ENCODE results near the gene ERC2. TPM values are rescaled to one million over a fixed set of nuclear protein-coding genes. Genes with fewer than 3 reads are reported as not detected.
A peak's percentile ranks its signal among the peaks of the same experiment; 100 is the strongest.

Gene ERC2
- total and polyA plus RNA-seq, 9 donors: 1.2 to 9.4 (median 5.4) TPM

DNA sequence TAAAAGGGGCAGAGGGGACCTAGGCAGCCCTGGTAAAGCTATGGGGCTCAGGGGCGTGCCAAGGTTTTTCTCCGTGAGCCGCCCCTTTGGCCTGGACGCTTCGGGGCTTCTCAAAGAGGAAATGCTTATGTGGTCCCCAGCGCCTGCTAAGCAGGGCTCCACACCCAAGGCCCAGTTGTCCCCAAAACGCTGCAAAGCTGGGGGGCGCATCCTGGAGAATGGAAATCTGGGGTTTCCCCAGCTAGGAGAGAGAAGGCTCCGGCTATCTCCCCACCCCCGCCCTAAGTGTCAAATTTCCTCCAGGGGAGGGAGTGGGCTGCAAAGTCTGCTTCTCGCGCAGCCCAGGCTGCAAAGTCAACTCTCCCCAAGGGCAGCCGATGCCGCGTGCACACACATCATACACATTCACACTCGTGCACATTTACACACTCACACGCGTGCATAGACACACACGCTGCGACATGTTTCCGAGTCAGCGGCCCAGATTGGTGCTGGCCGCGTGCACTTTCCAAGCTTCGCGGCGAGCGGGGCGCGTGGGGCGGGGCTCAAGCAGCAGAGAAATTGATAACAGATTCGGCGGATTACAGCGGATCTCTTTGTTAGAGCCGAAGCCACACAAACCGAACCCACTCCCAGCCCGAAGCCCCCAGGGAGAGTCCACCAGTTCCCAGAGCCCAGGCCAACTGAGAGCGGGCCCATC lies 985.6 kb downstream of the ERC2 start:
- Histone ChIP-seq H3K36me3 (no peaks in the 10 kb centered on the region), H3K9me3 (no peaks in the 10 kb centered on the region), H3K4me1 (ENCODE audit: insufficient read depth) (peaks cover 5% of the 10 kb centered on the region), H3K27me3 (no peaks in the 10 kb centered on the region), H3K27ac (peak overlapping the region; percentile 66 to 85), H3K4me3 (peak overlapping the region; percentile 34)
- TF ChIP-seq, protein P1, sequence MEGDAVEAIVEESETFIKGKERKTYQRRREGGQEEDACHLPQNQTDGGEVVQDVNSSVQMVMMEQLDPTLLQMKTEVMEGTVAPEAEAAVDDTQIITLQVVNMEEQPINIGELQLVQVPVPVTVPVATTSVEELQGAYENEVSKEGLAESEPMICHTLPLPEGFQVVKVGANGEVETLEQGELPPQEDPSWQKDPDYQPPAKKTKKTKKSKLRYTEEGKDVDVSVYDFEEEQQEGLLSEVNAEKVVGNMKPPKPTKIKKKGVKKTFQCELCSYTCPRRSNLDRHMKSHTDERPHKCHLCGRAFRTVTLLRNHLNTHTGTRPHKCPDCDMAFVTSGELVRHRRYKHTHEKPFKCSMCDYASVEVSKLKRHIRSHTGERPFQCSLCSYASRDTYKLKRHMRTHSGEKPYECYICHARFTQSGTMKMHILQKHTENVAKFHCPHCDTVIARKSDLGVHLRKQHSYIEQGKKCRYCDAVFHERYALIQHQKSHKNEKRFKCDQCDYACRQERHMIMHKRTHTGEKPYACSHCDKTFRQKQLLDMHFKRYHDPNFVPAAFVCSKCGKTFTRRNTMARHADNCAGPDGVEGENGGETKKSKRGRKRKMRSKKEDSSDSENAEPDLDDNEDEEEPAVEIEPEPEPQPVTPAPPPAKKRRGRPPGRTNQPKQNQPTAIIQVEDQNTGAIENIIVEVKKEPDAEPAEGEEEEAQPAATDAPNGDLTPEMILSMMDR (IDR thresholded peaks at IDR 0.05): no peak
- TF ChIP-seq EP300 (IDR thresholded peaks at IDR 0.05): no peak
- intact Hi-C loops (cut with DNase I): loop anchor here in 1 of 4 donors (10.0 kb wide), 3 partner anchors 242 to 772 kb away; no protein-coding TSS in a partner anchor
- WGBS, 3 donors: 7 to 23% (median 9%) methylated on average over 38 of the region's 38 CpGs
- DNase-seq: peak; percentile 48 to 64 (median 54)

DNA sequence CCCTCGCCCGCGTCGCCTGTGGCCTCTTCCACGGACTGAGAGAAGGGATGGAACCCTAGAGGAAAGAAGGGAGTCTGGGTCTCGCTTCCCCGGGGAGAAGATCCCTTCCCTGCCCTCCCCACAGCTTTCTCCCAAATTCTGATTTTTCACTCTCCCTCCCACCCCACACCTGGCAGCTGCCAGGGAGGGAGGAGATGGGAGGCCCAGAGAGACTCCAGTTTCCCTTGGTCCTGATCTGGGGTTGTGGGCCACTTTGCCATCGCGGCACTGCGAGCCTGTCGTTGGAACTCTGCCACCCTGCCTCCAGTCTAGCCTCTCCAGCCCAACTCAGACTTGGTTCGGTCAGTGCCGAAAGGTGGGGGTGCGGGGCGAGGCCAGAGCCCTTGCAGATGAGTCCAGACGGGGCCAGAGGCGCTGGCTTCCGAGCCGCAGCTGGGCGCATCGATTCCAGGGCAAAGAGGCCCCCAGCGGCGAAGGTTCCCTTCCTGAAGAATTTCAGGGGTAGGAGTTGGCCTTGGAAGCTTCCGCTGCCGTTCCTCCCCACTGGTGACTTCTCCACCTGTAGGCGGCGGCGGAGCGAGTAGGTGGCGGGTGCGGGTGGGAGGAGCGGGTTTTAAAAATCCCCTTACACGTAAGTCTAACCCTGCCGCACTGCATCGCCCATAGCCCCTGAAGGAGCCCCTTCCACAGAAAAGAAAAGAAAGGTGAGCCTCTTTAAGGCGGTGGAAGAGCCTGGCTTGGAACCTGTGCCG lies 986.3 kb downstream of the ERC2 start:
- intact Hi-C loops (cut with DNase I): loop anchor here in 1 of 4 donors (10.0 kb wide), 3 partner anchors 243 to 773 kb away; no protein-coding TSS in a partner anchor
- DNase-seq: peak; percentile 47 to 69 (median 61)
- no peaks in the 10 kb centered on the region for H3K27me3 ChIP-seq
- H3K9me3 ChIP-seq: no peaks in the 10 kb centered on the region
- peaks cover 5% of the 10 kb centered on the region for H3K4me1 ChIP-seq (ENCODE audit: insufficient read depth)
- 4 to 11% (median 4%) methylated on average over 37 of the region's 37 CpGs for WGBS, 3 donors
- H3K36me3 ChIP-seq: no peaks in the 10 kb centered on the region
- peak overlapping the region; percentile 53 to 56 for H3K27ac ChIP-seq
- TF ChIP-seq EP300 (IDR thresholded peaks at IDR 0.05): no peak
- TF ChIP-seq, protein P1 (IDR thresholded peaks at IDR 0.05): peak in 2 of 3 donors; percentile 30 to 31
- peak overlapping the region; percentile 34 for H3K4me3 ChIP-seq

DNA sequence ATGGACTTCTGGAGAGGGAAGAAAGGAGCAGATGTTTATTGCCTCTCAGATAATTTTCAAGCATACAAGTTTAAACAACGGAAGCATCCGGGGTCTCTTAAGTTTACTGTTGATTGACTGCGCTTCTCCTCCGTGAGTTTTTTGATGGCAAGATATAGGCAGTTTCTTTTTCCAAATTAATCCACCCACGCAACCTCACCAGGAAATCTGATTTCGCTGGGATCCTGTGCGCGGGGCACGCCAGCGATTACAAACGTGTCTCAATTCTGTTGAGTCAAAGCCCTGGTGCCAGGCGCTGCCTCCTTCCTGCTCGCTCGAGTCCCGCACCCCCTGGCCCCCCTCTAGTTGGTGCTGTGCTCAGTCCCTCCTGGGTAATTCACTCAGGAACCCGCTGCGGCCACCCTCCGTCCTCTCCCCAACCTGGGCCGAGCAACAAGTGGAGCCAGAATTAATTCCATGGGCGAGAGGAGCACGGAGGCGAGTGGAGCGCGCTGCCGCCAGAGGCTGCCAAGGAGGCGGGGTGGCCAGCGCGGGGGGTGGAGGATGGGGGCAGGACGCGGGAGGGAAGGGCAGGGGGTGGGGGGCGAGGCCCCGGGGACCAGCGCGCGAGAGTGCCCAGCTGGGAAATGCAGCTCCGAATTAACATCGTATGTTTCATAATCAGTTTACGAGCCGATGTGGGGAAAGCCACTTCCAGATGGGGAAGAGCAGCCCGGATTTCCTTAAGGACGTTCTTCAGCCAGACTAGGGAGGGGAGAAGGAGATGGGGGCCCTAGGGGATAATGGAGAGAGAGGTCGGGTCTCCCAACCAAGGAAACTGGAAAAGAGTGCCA lies 987.1 kb downstream of the ERC2 start:
- H3K36me3 ChIP-seq: no peaks in the 10 kb centered on the region
- peaks cover 5% of the 10 kb centered on the region for H3K4me1 ChIP-seq (ENCODE audit: insufficient read depth)
- intact Hi-C loops (cut with DNase I): loop anchor here in 1 of 4 donors (10.0 kb wide), 3 partner anchors 244 to 774 kb away; no protein-coding TSS in a partner anchor
- TF ChIP-seq, protein P1 (IDR thresholded peaks at IDR 0.05): no peak
- TF ChIP-seq EP300 (IDR thresholded peaks at IDR 0.05): no peak
- no peak for TF ChIP-seq POLR2A (IDR thresholded peaks at IDR 0.05)
- no peaks in the 10 kb centered on the region for H3K27me3 ChIP-seq
- peak; percentile 45 to 70 (median 62) for DNase-seq
- H3K4me3 ChIP-seq: peak overlapping the region; percentile 34
- peak overlapping the region; percentile 53 to 56 for H3K27ac ChIP-seq
- WGBS, 3 donors: 4 to 6% (median 5%) methylated on average over 42 of the region's 42 CpGs
- H3K9me3 ChIP-seq: no peaks in the 10 kb centered on the region

All from ovary (tissue), 9 donors.